Neuronal stem cell (in vitro differentiated cells): ENCODE measurements around the gene PARP14.
"Not testable (repeated sequence)": the region's sequence is repeated elsewhere in the genome, so short reads cannot be mapped to it uniquely, and the experiment has no call there.

ENCODE experiments used
- DNase-seq: peaks from one replicate; pipeline ENCODE4 v3.0.0-alpha.2; 2013; ENCODE audit warnings: low spot score
- H2AFZ ChIP-seq: one replicate; pipeline ENCODE4 v1.6.1; 2013; ENCODE audit warnings: mild to moderate bottlenecking, low read length, inconsistent platforms
- H2AK5ac ChIP-seq: 2 replicates; pipeline ENCODE4 v1.6.1; 2013; ENCODE audit warnings: low read depth, mild to moderate bottlenecking, inconsistent platforms, low read length, moderate library complexity, mixed read lengths
- H2BK120ac ChIP-seq: 2 replicates; pipeline ENCODE4 v1.6.1; 2013; ENCODE audit warnings: low read depth, mild to moderate bottlenecking, inconsistent platforms, low read length, moderate library complexity, mixed read lengths
- H2BK12ac ChIP-seq: one replicate; pipeline ENCODE4 v1.6.1; 2013; ENCODE audit warnings: low read length, inconsistent platforms
- H2BK15ac ChIP-seq: 2 replicates; pipeline ENCODE4 v1.6.1; 2013; ENCODE audit warnings: mild to moderate bottlenecking, low read length, inconsistent platforms, mixed read lengths
- H2BK5ac ChIP-seq: one replicate; pipeline ENCODE4 v1.6.1; 2013; ENCODE audit warnings: inconsistent platforms, mild to moderate bottlenecking, low read length, moderate library complexity
- H3K14ac ChIP-seq: one replicate; pipeline ENCODE4 v1.6.1; 2013; ENCODE audit warnings: low read length, inconsistent platforms
- H3K18ac ChIP-seq: 2 replicates; pipeline ENCODE4 v1.6.1; 2013; ENCODE audit warnings: low read length, inconsistent platforms
- H3K23ac ChIP-seq: 2 replicates; pipeline ENCODE4 v1.6.1; 2013; ENCODE audit warnings: low read depth, mild to moderate bottlenecking, mixed read lengths, low read length, inconsistent platforms; ENCODE audit not compliant: poor library complexity
- H3K27ac ChIP-seq: replicated peaks from 3 replicates; pipeline ENCODE4 v1.5.1; 2013; ENCODE audit warnings: low read length, inconsistent platforms
- H3K27me3 ChIP-seq, 3 experiments: 2 replicates each; pipeline ENCODE4 v1.6.1; 2013; ENCODE audit warnings: low read length in 3 of 3, mild to moderate bottlenecking in 2 of 3, inconsistent platforms in 1 of 3, low read depth in 1 of 3, mixed read lengths in 1 of 3, moderate library complexity in 1 of 3; ENCODE audit not compliant: control insufficient read depth in 3 of 3, insufficient read depth in 3 of 3
- H3K36me3 ChIP-seq, 2 donors: replicated peaks in 1 of 2; 2 replicates each; pipeline ENCODE4 v1.6.1; 2013; ENCODE audit warnings: low read length in 2 of 2; ENCODE audit not compliant: control insufficient read depth in 2 of 2, insufficient read depth in 2 of 2
- H3K4ac ChIP-seq: 2 replicates; pipeline ENCODE4 v1.6.1; 2013; ENCODE audit warnings: inconsistent platforms, mild to moderate bottlenecking, low read length, moderate library complexity
- H3K4me1 ChIP-seq, 2 donors: 1 replicate in 1 of 2; 2 replicates in 1 of 2; pipeline ENCODE4 v1.6.1; 2013; ENCODE audit warnings: low read length in 2 of 2, low read depth in 1 of 2; ENCODE audit not compliant: control insufficient read depth in 2 of 2, insufficient read depth in 1 of 2
- H3K4me2 ChIP-seq: one replicate; pipeline ENCODE4 v1.6.1; 2013; ENCODE audit warnings: mild to moderate bottlenecking, low read length, inconsistent platforms; ENCODE audit not compliant: insufficient read depth, poor library complexity, severe bottlenecking
- H3K4me3 ChIP-seq, 2 donors: 2 replicates each; pipeline ENCODE4 v1.5.1; 2013; ENCODE audit warnings: low read length in 2 of 2, mild to moderate bottlenecking in 2 of 2, inconsistent platforms in 1 of 2, moderate library complexity in 1 of 2
- H3K79me1 ChIP-seq: one replicate; pipeline ENCODE4 v1.6.1; 2013; ENCODE audit warnings: low read depth, mild to moderate bottlenecking, inconsistent platforms, low read length, moderate library complexity
- H3K9ac ChIP-seq: one replicate; pipeline ENCODE4 v1.6.1; 2013; ENCODE audit warnings: mild to moderate bottlenecking, low read depth, low read length, inconsistent platforms; ENCODE audit not compliant: poor library complexity
- H3K9me3 ChIP-seq, 2 donors: replicated peaks in 1 of 2; 2 replicates each; pipeline versions ENCODE3 to v1.6.1; 2013; ENCODE audit warnings: low read length in 2 of 2, mild to moderate bottlenecking in 2 of 2, inconsistent platforms in 1 of 2, low read depth in 1 of 2, mixed read lengths in 1 of 2, moderate library complexity in 1 of 2; ENCODE audit not compliant: control insufficient read depth in 2 of 2, insufficient read depth in 1 of 2
- H4K8ac ChIP-seq: one replicate; pipeline ENCODE4 v1.6.1; 2013; ENCODE audit warnings: low read depth, mild to moderate bottlenecking, inconsistent platforms, low read length, moderate library complexity
- H4K91ac ChIP-seq: one replicate; pipeline ENCODE4 v1.6.1; 2013; ENCODE audit warnings: low read length, low read depth, mild to moderate bottlenecking, inconsistent platforms; ENCODE audit not compliant: poor library complexity
- WGBS, 2 donors: extraction: QIAGEN DNeasy Blood & Tissue Kit; methylation state at CpG; one replicate each; pipeline ENCODE4 v1.1.7; 2013; ENCODE audit warnings: missing lambda C conversion rate in 2 of 2, mixed read lengths in 1 of 2; ENCODE audit not compliant: insufficient read length in 2 of 2, insufficient replicate concordance in 1 of 2; ENCODE audit errors: extremely low coverage in 2 of 2; 5-methylcytosine and 5-hydroxymethylcytosine counted together

PARP14 gene

GRCh38 chr3:122642935-122643334, 37.7 kb upstream of the PARP14 start:
- no peaks in the 10 kb centered on the region for H3K79me1 ChIP-seq
- peaks cover 0 to 14% (median 0%) of the 10 kb centered on the region in 3 experiments for H3K27me3 ChIP-seq
- no peak overlapping the region for H4K8ac ChIP-seq
- no peak overlapping the region for H3K4ac ChIP-seq
- H3K9me3 ChIP-seq = no peaks in the 10 kb centered on the region
- H3K4me1 ChIP-seq = no peaks in the 10 kb centered on the region
- no peak overlapping the region for H3K23ac ChIP-seq
- no peaks in the 10 kb centered on the region for H3K36me3 ChIP-seq
- no peak overlapping the region for H3K14ac ChIP-seq
- no peak overlapping the region for H2BK12ac ChIP-seq
- no peak overlapping the region for H3K9ac ChIP-seq
- H3K4me3 ChIP-seq = no peak overlapping the region
- no peak for DNase-seq
- H2AK5ac ChIP-seq = no peak overlapping the region
- no peak overlapping the region for H3K4me2 ChIP-seq
- no peak overlapping the region for H2BK15ac ChIP-seq
- no peak overlapping the region for H2BK120ac ChIP-seq
- no peak overlapping the region for H4K91ac ChIP-seq
- no peak overlapping the region for H3K27ac ChIP-seq
- no CpG with 5 or more reads among the region's 2 CpGs for WGBS, 2 donors
- H2BK5ac ChIP-seq = no peak overlapping the region
- no peak overlapping the region for H2AFZ ChIP-seq
- H3K18ac ChIP-seq = no peak overlapping the region

GRCh38 chr3:122646146-122646988, 34.3 kb upstream of the PARP14 start:
- Histone ChIP-seq H3K36me3 (no peaks in the 10 kb centered on the region), H3K9me3 (no peaks in the 10 kb centered on the region), H3K27ac (no peak overlapping the region), H3K9ac (no peak overlapping the region), H3K4me2 (no peak overlapping the region), H3K4me1 (no peaks in the 10 kb centered on the region), H2AK5ac (no peak overlapping the region), H2BK120ac (no peak overlapping the region), H3K79me1 (no peaks in the 10 kb centered on the region), H4K91ac (no peak overlapping the region), H3K23ac (no peak overlapping the region), H2BK15ac (no peak overlapping the region), H2AFZ (peak overlapping the region; percentile 51), H4K8ac (no peak overlapping the region), H3K14ac (no peak overlapping the region), H2BK12ac (no peak overlapping the region), H3K27me3 (peaks cover 0 to 14% (median 0%) of the 10 kb centered on the region in 3 experiments), H2BK5ac (no peak overlapping the region), H3K4ac (no peak overlapping the region), H3K18ac (no peak overlapping the region), H3K4me3 (no peak overlapping the region)
- no peak for DNase-seq
- no CpG with 5 or more reads among the region's 5 CpGs for WGBS, 2 donors

- H3K4ac ChIP-seq, DNase-seq, H2BK120ac ChIP-seq, H3K4me1 ChIP-seq, H4K91ac ChIP-seq, H2BK15ac ChIP-seq, H3K9me3 ChIP-seq, H3K79me1 ChIP-seq, H3K27ac ChIP-seq, H2BK12ac ChIP-seq, H3K23ac ChIP-seq, H2BK5ac ChIP-seq, H3K14ac ChIP-seq, H3K36me3 ChIP-seq, H4K8ac ChIP-seq, H3K4me2 ChIP-seq, H3K9ac ChIP-seq, H2AK5ac ChIP-seq: not testable (repeated sequence)
- Histone ChIP-seq H3K27me3 (peaks cover 0 to 10% (median 0%) of the 10 kb centered on the region in 3 experiments), H3K4me3 (peak overlapping the region in 1 of 2 donors; percentile 36), H2AFZ (peak overlapping the region; percentile 89), H3K18ac (peak overlapping the region; percentile 76)
- WGBS, 2 donors = no CpG with 5 or more reads among the region's 11 CpGs
Measured at GRCh38 chr3:122651233-122651907, 29.3 kb upstream of the PARP14 start.

- H3K4me3 ChIP-seq, H2BK12ac ChIP-seq, H3K14ac ChIP-seq, H3K23ac ChIP-seq, H3K18ac ChIP-seq, H2AFZ ChIP-seq, H3K9me3 ChIP-seq, H4K91ac ChIP-seq, H3K79me1 ChIP-seq, H2BK120ac ChIP-seq, DNase-seq, H3K9ac ChIP-seq, H2AK5ac ChIP-seq, H2BK5ac ChIP-seq, H3K36me3 ChIP-seq, H3K4me1 ChIP-seq, H3K4ac ChIP-seq, H3K4me2 ChIP-seq, H4K8ac ChIP-seq, H3K27ac ChIP-seq, H2BK15ac ChIP-seq, H3K27me3 ChIP-seq: not testable (repeated sequence)
- no CpG with 5 or more reads among the region's 6 CpGs for whole genome bisulfite sequencing, 2 donors
Measured at GRCh38 chr3:122651962-122652361, 28.7 kb upstream of the PARP14 start.
